Amniotic stem cell (primary cell): ENCODE results near the gene NR2F1.

Experiments used
- DNase-seq: peaks from one replicate; lab custom pipeline; 2025; lab: John Stamatoyannopoulos, UW

Gene NR2F1

DNA sequence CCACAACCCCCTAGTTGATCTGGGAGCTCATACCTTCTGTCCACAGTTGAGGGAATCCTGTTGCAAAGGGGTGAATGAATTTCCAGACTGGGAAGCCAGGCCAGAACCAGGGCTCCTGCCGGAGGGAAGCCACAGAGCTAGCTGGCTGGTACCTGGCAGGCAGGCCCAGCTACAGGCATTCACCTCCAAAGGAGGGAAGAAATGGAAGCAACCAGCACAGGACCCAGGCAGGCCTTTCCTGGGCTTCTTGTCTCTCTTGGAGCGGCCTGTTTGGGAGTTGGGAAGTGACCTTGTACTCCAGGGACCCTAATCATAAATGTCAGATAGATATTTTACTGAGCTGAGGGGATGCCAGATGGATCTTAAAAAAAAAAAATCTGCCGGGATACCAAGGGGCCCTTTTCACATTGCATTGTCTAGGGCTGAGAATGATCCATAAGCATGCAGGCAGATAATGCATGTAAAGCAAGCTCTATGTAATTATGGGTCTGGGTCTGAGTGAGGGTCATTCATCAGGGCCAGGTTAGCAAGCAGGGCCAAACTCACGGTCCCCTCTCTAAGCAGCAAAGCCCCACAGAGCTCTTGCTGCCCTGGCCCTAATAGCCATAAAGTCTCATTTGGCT lies 8.4 kb downstream of the NR2F1 start:
- DNase-seq: no peak

- no peak for DNase-seq
These were observed 9.9 kb downstream of the NR2F1 start for GRCh38 chr5:93592883-93593282.

- DNase-seq: no peak
These were observed 10.6 kb downstream of the NR2F1 start for GRCh38 chr5:93593476-93594131.

- DNase-seq: no peak
These were observed 11.8 kb downstream of the NR2F1 start for GRCh38 chr5:93594591-93595419.

DNA sequence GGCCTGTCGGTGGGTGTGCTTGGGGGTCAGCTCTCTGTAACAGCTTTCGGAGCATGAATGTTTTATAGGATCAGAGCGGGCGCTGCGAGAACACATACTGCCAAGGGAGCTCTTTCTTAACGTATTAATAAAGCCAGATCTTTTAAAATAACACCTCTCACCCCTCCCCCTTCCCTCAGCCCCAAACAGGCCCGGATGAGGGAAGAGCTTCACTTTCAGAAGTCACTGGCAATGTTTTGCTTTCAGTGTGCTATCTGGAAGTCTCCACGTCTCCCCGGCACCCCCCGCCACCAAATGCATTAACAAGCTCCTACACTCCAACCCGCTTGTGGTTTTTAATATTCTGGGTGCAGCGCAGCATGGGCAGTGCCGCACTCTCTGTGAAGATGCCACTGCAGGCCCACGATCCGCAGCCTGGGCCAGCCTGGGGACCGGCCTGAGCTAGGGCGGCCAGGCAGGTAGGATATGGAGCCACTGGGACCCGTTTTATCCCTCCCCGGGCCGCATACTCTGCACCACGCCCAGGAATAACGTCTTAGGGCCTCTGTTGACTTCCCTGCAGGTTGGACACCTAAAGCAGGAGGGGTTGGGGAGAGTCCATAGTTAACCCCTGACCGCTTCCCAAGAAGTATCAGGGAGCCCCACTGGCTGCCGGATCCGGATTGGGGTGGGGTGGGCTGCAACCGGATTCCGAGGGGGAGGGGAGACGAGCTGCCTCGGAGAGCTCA lies 12.6 kb downstream of the NR2F1 start:
- no peak for DNase-seq

- no peak for DNase-seq
These were observed 13.3 kb downstream of the NR2F1 start for GRCh38 chr5:93596310-93596675.

DNA sequence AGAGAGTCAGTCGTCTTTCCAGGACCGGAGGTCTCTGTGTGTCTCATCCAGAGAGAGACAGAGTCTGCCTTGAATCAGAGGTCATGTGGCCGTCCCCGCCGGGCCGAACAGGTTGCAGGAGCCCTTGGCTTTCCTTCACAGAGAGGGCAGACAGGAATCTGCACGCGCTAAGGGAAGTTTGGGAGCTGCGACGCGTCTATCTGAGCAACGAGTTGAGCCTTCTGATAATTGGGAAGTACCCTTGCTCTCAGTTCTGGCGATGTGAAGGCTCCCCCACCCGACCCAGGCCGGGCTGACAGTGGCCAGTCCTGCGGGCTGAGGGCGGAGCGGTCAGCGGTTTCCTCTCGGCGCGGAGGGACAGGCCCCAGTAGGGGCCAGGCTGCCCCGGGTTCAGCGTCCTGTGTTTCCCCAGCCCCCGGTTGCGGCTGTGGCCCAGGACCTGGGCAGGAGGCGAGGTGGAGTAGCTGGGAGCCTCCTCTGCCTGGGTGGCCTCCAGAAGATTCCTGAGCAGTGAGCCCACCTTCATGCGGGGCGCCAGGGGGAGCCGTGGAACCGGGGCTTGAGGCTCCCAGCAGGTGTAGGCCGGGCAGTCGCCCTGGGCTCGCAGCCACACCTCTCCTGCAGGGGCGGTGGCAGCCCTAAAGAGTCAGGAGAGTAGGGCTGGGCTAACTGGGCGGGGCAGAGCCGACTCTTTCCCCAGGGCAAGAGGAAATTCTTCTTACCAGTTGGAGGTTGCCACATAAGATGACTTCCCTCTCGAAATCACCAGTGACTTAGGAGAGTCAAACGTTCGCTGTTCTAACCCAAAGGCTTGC lies 13.9 kb downstream of the NR2F1 start:
- DNase-seq: no peak

DNA sequence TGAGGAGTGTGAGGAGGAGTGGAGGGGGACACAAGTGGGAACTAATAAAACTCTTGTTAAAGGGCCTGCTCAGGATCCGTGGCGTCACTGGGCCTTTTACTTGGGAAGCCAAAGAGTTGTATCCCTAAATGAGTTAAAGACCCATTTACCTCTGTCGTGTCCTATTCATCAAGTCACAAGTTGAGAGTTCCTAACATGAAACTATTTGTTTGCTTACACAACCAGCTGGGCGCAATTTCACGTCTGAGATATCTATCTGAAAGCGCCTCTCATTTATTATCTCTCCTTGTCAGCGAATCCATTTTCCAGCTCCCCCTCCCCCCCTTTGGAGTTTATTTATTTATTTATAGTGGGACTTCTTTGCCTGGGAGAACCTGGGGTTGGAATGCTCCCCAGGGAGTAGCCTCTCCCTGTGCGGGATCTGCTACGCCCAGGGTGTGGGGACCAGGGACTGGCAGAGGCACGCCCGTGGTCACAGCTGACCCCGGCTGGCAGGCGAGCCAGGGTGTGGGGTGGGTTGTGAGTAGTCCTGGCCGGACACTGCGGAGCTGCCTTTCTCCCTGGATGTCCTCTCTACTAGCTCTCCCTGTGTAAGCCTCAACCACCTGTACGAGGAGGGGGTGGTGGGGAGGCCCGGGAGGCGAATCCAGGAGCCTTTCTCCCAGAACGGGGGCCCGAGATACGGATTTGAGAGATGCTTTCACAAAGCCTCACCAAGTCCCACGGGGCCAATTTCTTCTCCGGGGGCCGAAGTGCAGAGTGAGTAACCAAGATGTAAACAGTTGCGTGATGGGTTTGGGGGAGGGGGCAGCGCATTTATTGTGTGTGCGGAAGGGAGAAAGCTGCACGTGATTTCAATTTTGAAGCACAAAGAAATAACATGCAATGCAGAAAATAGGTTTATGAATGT lies 15.3 kb downstream of the NR2F1 start:
- no peak for DNase-seq

GRCh38 chr5:93599001-93599379 lies 16.0 kb downstream of the NR2F1 start:
- DNase-seq: no peak

DNA sequence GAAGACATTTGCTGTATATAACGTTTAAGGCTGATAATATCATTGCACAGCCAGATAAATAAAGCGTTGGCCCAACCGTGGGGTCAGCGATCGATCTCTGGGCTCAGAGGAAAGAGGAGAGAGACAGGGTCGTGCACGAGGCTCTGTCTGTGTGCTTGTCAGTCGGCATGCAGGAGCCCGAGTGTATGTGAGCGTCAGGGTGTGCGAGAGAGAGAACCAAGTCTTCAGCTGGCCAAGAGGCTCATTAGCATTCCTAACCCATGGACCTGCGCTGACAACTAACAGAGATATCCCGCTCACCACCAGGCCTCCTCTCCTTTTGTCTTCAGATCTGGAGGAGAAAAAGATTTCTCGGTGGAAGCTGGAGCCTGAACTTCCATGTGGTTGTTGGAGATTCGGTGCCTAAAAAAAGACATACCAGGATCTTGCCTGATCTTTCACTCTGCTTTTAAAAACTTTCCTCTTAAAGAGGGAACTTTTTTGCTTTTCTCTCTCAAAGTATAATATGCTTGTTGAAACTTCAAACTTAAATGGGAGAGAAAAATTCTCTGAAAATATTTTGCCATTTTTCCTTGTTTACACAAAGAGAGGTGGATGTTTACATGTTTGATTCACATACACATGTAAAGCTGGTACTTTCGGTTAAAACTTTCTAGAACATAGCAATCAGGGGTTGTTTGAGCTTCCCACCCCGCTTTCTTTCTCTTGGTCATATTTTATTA lies 16.5 kb downstream of the NR2F1 start:
- no peak for DNase-seq

GRCh38 chr5:93600409-93601070 lies 17.5 kb downstream of the NR2F1 start:
- DNase-seq: no peak

GRCh38 chr5:93601071-93601801 lies 18.2 kb downstream of the NR2F1 start:
- DNase-seq: no peak

DNA sequence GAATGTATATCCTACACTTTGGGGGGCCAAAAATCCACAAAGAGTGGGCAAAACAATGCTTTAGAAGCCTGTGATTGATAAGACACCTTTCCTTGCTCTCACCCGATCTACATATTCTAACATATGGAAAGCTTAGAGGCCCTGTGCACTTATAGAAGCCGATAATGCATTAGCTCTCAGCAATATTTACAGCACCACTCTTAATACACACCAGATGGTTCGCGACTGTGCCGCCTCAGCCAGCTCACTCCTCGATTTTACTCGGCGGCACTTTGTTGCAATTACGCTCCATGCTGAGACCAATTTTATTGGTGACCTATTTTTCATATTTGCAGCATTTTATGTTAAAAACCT lies 18.8 kb downstream of the NR2F1 start:
- no peak for DNase-seq

GRCh38 chr5:93602241-93603077 lies 19.4 kb downstream of the NR2F1 start:
- no peak for DNase-seq

GRCh38 chr5:93603078-93603792 lies 20.2 kb downstream of the NR2F1 start:
- DNase-seq: no peak

DNA sequence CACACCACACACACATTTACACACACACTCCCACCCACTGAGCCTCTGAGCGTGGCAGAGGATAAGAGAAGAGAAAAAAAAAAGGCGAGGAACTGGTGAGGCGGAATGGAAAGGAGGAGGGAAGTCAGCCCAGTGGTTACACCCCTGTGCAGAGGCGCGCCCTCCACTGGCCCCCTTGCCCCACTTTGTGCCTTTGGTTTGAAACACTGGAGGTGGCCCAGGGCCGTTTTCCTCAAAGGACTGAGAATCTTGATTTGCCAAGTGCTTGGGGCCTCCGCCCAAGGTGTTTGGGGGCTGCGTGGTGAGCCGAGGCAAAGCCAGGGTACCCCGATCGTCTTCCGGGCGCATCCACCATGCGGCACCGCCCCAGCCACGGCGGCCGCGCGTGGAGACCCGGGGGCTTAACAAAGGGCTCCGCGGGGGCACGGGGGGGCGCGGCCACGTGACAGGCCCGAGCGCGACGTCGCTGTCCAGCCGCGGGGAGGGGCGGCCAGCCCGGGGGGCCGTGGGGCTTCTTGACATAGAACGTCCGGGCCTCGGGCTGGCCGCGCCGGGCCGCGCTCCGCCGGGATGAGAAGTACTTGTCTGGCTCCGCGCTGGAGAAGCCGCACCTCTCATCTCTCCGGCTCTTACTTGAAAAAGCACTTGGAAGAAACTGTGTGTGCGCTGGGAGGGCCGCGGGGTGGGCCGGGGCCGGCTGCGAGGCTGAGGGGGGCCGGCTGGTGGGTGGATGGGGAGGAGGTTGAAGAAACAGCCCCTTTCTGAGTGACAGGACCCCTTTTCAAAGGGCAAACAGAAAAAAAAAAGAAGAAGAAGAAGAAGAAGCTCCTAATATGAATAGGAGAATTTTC lies 21.0 kb downstream of the NR2F1 start:
- no peak for DNase-seq
